CD4-positive, alpha-beta T cell treated with Interleukin-17A for 4 hours (primary cell): Measurements from ENCODE around the gene FGF16.
A peak's percentile ranks its signal among the peaks of the same experiment; 100 is the strongest.
"Not testable (repeated sequence)": the region's sequence is repeated elsewhere in the genome, so short reads cannot be mapped to it uniquely, and the experiment has no call there.

Source experiments
- DNase-seq: peaks from one replicate; pipeline ENCODE4 v3.0.0-alpha.2; 2020; ENCODE audit warnings: mixed read lengths

FGF16 gene

GRCh38 chrX:77446908-77447652 lies at the start of gene FGF16:
Gene FGF16 (plus strand): TSS chrX:77447389. CDS start chrX:77447675, 286 bp downstream.
- DNase-seq: peak; percentile 7

GRCh38 chrX:77398330-77398954 lies 48.7 kb upstream of the FGF16 start:
- DNase-seq: no peak

- DNase-seq: no peak
Observed at GRCh38 chrX:77404419-77404818, 42.8 kb upstream of the FGF16 start.

- DNase-seq: not testable (repeated sequence)
Observed at GRCh38 chrX:77407821-77408220, 39.4 kb upstream of the FGF16 start.

GRCh38 chrX:77412631-77413030 lies 34.6 kb upstream of the FGF16 start:
- no peak for DNase-seq

- no peak for DNase-seq
Observed at GRCh38 chrX:77415161-77415560, 32.0 kb upstream of the FGF16 start.

- no peak for DNase-seq
Observed at GRCh38 chrX:77415882-77416281, 31.3 kb upstream of the FGF16 start.

GRCh38 chrX:77422891-77423648 lies 24.1 kb upstream of the FGF16 start:
- DNase-seq: no peak

- no peak for DNase-seq
Observed at GRCh38 chrX:77426811-77427210, 20.4 kb upstream of the FGF16 start.

GRCh38 chrX:77427611-77428010 lies 19.6 kb upstream of the FGF16 start:
- no peak for DNase-seq

- DNase-seq: no peak
Observed at GRCh38 chrX:77428551-77428950, 18.6 kb upstream of the FGF16 start.

- DNase-seq: no peak
Observed at GRCh38 chrX:77431227-77431626, 16.0 kb upstream of the FGF16 start.

GRCh38 chrX:77433001-77433400 lies 14.2 kb upstream of the FGF16 start:
- no peak for DNase-seq

- no peak for DNase-seq
Observed at GRCh38 chrX:77434962-77435361, 12.2 kb upstream of the FGF16 start.

GRCh38 chrX:77436271-77436670 lies 10.9 kb upstream of the FGF16 start:
- DNase-seq: no peak

GRCh38 chrX:77436682-77437081 lies 10.5 kb upstream of the FGF16 start:
- DNase-seq: no peak

GRCh38 chrX:77440330-77440729 lies 6.9 kb upstream of the FGF16 start:
- DNase-seq: no peak

- DNase-seq: no peak
Observed at GRCh38 chrX:77441033-77441432, 6.2 kb upstream of the FGF16 start.

- no peak for DNase-seq
Observed at GRCh38 chrX:77441479-77441878, 5.7 kb upstream of the FGF16 start.

GRCh38 chrX:77442728-77443127 lies 4.5 kb upstream of the FGF16 start:
- DNase-seq: no peak

GRCh38 chrX:77444075-77444474 lies 3.1 kb upstream of the FGF16 start:
- no peak for DNase-seq

- DNase-seq: no peak
Observed at GRCh38 chrX:77444545-77444944, 2.6 kb upstream of the FGF16 start.

GRCh38 chrX:77446029-77446585 lies 1.1 kb upstream of the FGF16 start:
- no peak for DNase-seq
